Breast epithelium (tissue), 3 donors: ENCODE measurements around the gene RABGAP1L.

ENCODE experiments used
- POLR2A ChIP-seq: fragments of 450-650 bp; IDR thresholded peaks from one replicate; pipeline ENCODE4 v1.6.1; 2016; ENCODE audit warnings: antibody characterized with exemption, mild to moderate bottlenecking, moderate library complexity
- POLR2AphosphoS5 ChIP-seq, 3 donors: sonication (generic); formaldehyde crosslinking; IDR thresholded peaks; one replicate each; pipeline ENCODE4 v1.6.1; 2017; ENCODE audit warnings: antibody characterized with exemption in 3 of 3
- TF ChIP-seq, protein P1 (sequence below), 3 donors: fragments of 450-650 bp; IDR thresholded peaks; one replicate each; pipeline ENCODE4 v1.5.1; 2016 to 2017; ENCODE audit warnings: antibody characterized with exemption in 3 of 3, mild to moderate bottlenecking in 3 of 3, moderate library complexity in 3 of 3

DNA sequence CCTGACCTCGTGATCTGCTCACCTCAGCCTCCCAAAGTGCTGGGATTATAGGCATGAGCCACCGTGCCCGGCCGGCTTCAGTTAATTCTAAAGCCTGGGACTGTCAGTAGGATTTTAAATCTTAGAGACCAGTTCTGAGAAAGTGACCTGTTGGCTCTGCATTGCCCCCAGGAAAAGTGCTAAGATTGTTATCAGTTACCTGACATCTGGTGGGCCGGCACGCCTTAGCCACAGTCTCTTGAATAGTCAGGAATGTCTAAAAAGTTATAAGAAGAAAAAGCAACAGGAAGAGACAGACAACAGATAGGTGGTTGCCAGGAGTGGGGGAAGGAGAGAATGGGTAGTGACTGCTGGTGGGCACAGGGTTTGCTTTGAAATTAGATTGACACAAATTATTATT lies 35.1 kb downstream of the RABGAP1L start:
- TF ChIP-seq POLR2AphosphoS5 (IDR thresholded peaks at IDR 0.05), result no peak
- TF ChIP-seq, protein P1, sequence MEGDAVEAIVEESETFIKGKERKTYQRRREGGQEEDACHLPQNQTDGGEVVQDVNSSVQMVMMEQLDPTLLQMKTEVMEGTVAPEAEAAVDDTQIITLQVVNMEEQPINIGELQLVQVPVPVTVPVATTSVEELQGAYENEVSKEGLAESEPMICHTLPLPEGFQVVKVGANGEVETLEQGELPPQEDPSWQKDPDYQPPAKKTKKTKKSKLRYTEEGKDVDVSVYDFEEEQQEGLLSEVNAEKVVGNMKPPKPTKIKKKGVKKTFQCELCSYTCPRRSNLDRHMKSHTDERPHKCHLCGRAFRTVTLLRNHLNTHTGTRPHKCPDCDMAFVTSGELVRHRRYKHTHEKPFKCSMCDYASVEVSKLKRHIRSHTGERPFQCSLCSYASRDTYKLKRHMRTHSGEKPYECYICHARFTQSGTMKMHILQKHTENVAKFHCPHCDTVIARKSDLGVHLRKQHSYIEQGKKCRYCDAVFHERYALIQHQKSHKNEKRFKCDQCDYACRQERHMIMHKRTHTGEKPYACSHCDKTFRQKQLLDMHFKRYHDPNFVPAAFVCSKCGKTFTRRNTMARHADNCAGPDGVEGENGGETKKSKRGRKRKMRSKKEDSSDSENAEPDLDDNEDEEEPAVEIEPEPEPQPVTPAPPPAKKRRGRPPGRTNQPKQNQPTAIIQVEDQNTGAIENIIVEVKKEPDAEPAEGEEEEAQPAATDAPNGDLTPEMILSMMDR (IDR thresholded peaks at IDR 0.05), result no peak
- TF ChIP-seq POLR2A, result no peak
